GM18951 (cell line): Measurements from ENCODE around the gene CDH4.
"Not testable (repeated sequence)": the region's sequence is repeated elsewhere in the genome, so short reads cannot be mapped to it uniquely, and the experiment has no call there.

Source experiments
- POLR2A ChIP-seq: IDR thresholded peaks from 4 replicates; pipeline ENCODE4 v1.6.1; 2011; ENCODE audit warnings: mild to moderate bottlenecking; ENCODE audit not compliant: insufficient read length, insufficient read depth; ENCODE audit errors: extremely low read depth
- in situ Hi-C: fragments of 300-500 bp; cut with MboI; formaldehyde crosslinking; loops from one replicate; pipeline ENCODE4 v1.12.0; 2022; ENCODE audit warnings: low sequenced_read_pairs, mixed read lengths, inconsistent platforms; ENCODE audit not compliant: unreplicated experiment

CDH4 gene

GRCh38 chr20:61461461-61461860 is 209.4 kb downstream of the CDH4 start:
- in situ Hi-C loops, result no loop called here
- TF ChIP-seq POLR2A, result no peak

- in situ Hi-C loops, result no loop called here
- TF ChIP-seq POLR2A, result no peak
These were observed 212.5 kb downstream of the CDH4 start for GRCh38 chr20:61464307-61465303.

GRCh38 chr20:61475729-61476128 is 223.7 kb downstream of the CDH4 start:
- TF ChIP-seq POLR2A, result no peak
- in situ Hi-C loops, result no loop called here

DNA sequence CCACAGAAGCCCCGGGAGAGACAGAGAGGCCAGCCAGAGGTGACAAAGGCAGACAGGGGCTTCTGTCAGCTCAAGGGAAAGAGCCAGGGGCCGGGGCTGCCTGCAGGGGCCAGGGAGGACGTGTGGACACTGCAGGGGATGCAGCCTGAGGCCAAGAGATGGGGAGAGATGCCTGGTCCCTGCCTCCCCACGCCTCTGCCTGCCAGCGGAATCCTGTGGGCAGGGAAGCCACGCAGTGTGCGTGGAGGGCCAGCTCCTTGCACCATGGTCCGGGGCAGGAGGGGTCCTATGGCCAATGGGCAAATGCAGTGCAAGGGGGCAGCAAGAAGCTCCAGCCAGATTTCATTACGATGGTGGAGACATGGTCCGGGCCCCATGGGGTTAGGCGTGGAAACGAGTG is 224.9 kb downstream of the CDH4 start:
- in situ Hi-C loops, result no loop called here
- no peak for TF ChIP-seq POLR2A

- in situ Hi-C loops, result no loop called here
These were observed 225.4 kb downstream of the CDH4 start for GRCh38 chr20:61477451-61477861.

DNA sequence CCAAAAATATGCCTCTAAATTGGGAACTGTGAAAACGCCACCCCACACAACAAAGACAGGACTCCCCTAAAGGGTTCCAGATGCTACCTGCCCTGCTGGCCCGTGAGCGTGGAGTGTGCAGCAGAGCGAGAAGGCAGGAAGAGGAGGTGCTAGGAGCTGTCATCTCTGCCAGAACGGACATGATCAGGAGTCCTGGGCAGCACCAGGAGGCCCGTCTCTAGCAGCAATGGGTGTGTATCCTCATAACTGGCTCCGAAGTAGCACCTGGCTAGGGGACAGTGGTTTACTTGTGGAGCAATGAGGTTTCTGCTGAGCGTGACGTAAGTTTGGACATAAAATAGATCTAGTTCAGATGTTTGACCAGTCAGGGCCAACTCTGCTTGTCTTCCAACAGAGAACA is 226.0 kb downstream of the CDH4 start:
- in situ Hi-C loops, result no loop called here
- TF ChIP-seq POLR2A, result no peak

More at GRCh38 chr20:61477451-61477861, 225.4 kb downstream of the CDH4 start:
- TF ChIP-seq POLR2A, result no peak

DNA sequence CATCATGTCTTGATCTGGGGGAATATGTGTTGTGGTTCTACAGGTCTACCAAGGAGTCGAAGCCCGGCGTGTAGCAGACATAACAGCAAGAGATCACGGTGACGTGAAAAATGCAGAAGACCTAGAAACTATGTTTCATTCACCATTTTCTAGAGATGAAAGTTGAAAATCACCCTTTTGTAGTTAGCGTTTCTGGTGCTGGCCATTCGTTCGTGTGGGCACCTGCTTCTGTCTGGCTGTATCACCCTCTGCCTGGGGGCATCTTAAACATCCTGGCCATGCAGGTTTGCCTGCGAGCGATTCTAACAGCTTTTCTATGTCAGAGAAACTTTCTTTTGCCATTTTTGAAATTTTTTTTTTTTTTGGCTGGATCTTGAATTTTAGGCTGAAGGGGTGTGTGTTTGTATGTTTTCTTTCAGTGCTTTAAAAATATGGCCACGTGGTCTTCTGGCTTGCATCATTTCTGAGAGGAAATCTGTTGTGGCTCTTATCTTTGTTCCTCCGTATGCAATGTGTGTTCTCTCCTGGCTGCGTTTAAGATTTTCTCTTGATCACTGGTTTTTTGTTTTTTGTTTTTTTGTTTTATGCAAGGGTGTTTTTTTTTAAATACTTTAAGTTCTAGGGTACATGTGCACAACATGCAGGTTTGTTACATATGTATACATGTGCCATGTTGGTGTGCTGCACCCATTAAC is 226.7 kb downstream of the CDH4 start:
- no peak for TF ChIP-seq POLR2A
- in situ Hi-C loops, result no loop called here

GRCh38 chr20:61479433-61479832 is 227.4 kb downstream of the CDH4 start:
- in situ Hi-C loops, result not testable (repeated sequence)

- TF ChIP-seq POLR2A, result no peak
- in situ Hi-C loops, result no loop called here
These were observed 228.2 kb downstream of the CDH4 start for GRCh38 chr20:61480158-61480825.

GRCh38 chr20:61482056-61482887 is 230.2 kb downstream of the CDH4 start:
- in situ Hi-C loops, result no loop called here
- TF ChIP-seq POLR2A, result no peak

- no peak for TF ChIP-seq POLR2A
- in situ Hi-C loops, result no loop called here
These were observed 230.8 kb downstream of the CDH4 start for GRCh38 chr20:61482901-61483300.

- in situ Hi-C loops, result no loop called here
- no peak for TF ChIP-seq POLR2A
These were observed 231.4 kb downstream of the CDH4 start for GRCh38 chr20:61483336-61484067.
